Parathyroid adenoma (tissue), 2 donors: ENCODE data around the gene ABCC1.

Source experiments
- H2AFZ ChIP-seq: fragments of 300-600 bp; sonication (generic); one replicate; pipeline ENCODE4 v1.7.0; 2017; ENCODE audit warnings: antibody characterized with exemption, mild to moderate bottlenecking
- H3K27ac ChIP-seq: fragments of 300-600 bp; sonication (generic); one replicate; pipeline ENCODE4 v1.7.0; 2017
- H3K27me3 ChIP-seq: fragments of 300-600 bp; sonication (generic); one replicate; pipeline ENCODE4 v1.7.0; 2017; ENCODE audit warnings: low read length; ENCODE audit not compliant: control insufficient read depth, insufficient read depth
- H3K36me3 ChIP-seq: fragments of 300-600 bp; sonication (generic); one replicate; pipeline ENCODE4 v1.7.0; 2017; ENCODE audit warnings: low read length; ENCODE audit not compliant: control insufficient read depth, insufficient read depth
- H3K4me1 ChIP-seq: fragments of 300-600 bp; sonication (generic); one replicate; pipeline ENCODE4 v1.7.0; 2017; ENCODE audit warnings: control low read depth
- H3K4me2 ChIP-seq: fragments of 300-600 bp; sonication (generic); one replicate; pipeline ENCODE4 v1.7.0; 2017; ENCODE audit warnings: low read length
- H3K4me3 ChIP-seq: fragments of 300-600 bp; sonication (generic); one replicate; pipeline ENCODE4 v1.7.0; 2017; ENCODE audit warnings: low read depth, low read length
- H3K79me2 ChIP-seq: fragments of 300-600 bp; sonication (generic); one replicate; pipeline ENCODE4 v1.7.0; 2017; ENCODE audit warnings: control low read depth
- H3K9ac ChIP-seq: fragments of 300-600 bp; sonication (generic); one replicate; pipeline ENCODE4 v1.7.0; 2017; ENCODE audit warnings: mild to moderate bottlenecking
- H3K9me3 ChIP-seq: fragments of 300-600 bp; sonication (generic); one replicate; pipeline ENCODE4 v1.7.0; 2017; ENCODE audit warnings: low read length; ENCODE audit not compliant: control insufficient read depth
- TF ChIP-seq, protein P1 (sequence below): fragments of 300-600 bp; sonication (generic); IDR thresholded peaks from one replicate; pipeline ENCODE4 v1.7.0; 2017; ENCODE audit warnings: antibody characterized with exemption, mild to moderate bottlenecking
- donor health status: primary hyperparathyroidism.

ABCC1 gene

DNA sequence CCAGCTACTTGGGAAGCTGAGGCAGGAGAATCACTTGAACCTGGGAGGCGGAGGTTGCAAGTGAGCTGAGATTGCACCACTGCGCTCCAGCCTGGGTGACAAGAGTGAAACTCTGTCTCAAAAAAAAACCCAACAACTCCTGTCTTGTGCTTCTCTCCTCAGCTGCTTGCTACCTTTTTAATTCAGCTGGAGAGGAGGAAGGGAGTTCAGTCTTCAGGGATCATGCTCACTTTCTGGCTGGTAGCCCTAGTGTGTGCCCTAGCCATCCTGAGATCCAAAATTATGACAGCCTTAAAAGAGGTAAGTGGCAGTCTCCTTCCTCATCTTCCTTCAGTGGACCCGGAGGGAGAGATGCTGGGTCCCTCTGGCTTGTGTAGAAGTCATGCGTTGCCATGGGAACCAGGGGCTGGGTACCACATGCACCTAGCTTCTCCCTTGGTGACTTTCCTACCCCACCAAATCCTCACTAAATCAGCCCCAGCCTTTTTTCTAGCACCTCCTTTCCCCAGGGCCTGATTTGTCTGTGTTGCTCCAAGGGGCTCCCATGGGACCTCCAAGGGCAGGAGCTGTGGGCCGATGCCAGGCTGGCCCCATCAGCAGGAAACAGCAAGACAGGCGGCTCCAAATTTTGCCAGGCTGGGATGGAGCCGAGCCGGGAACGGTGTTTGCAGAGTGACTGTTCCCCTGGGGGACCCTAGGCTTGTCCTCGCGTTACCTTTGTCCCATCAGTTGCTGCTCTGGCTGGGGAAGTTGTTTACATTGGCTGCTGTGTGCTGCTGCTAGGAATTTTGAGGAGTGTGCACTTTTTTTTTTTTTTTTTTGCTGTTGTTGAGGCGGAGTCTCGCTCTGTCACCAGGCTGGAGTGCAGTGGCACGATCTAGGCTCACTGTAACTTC is 65.2 kb downstream of the ABCC1 start:
- H2AFZ ChIP-seq, result no peak overlapping the region
- no peak overlapping the region for H3K9ac ChIP-seq
- TF ChIP-seq, protein P1, sequence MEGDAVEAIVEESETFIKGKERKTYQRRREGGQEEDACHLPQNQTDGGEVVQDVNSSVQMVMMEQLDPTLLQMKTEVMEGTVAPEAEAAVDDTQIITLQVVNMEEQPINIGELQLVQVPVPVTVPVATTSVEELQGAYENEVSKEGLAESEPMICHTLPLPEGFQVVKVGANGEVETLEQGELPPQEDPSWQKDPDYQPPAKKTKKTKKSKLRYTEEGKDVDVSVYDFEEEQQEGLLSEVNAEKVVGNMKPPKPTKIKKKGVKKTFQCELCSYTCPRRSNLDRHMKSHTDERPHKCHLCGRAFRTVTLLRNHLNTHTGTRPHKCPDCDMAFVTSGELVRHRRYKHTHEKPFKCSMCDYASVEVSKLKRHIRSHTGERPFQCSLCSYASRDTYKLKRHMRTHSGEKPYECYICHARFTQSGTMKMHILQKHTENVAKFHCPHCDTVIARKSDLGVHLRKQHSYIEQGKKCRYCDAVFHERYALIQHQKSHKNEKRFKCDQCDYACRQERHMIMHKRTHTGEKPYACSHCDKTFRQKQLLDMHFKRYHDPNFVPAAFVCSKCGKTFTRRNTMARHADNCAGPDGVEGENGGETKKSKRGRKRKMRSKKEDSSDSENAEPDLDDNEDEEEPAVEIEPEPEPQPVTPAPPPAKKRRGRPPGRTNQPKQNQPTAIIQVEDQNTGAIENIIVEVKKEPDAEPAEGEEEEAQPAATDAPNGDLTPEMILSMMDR, result no peak
- no peak overlapping the region for H3K4me3 ChIP-seq
- no peaks in the 10 kb centered on the region for H3K36me3 ChIP-seq
- H3K4me2 ChIP-seq, result no peak overlapping the region
- H3K4me1 ChIP-seq, result no peaks in the 10 kb centered on the region
- H3K27ac ChIP-seq, result no peak overlapping the region
- no peaks in the 10 kb centered on the region for H3K9me3 ChIP-seq
- H3K27me3 ChIP-seq, result no peaks in the 10 kb centered on the region
- H3K79me2 ChIP-seq, result no peaks in the 10 kb centered on the region

GRCh38 chr16:16015849-16016248 is 66.4 kb downstream of the ABCC1 start:
- H3K9me3 ChIP-seq, result no peaks in the 10 kb centered on the region
- H3K79me2 ChIP-seq, result no peaks in the 10 kb centered on the region
- H2AFZ ChIP-seq, result no peak overlapping the region
- H3K27ac ChIP-seq, result no peak overlapping the region
- H3K27me3 ChIP-seq, result no peaks in the 10 kb centered on the region
- H3K36me3 ChIP-seq, result no peaks in the 10 kb centered on the region
- H3K9ac ChIP-seq, result no peak overlapping the region
- H3K4me1 ChIP-seq, result no peaks in the 10 kb centered on the region
- TF ChIP-seq, protein P1, result no peak
- no peak overlapping the region for H3K4me2 ChIP-seq
- no peak overlapping the region for H3K4me3 ChIP-seq

DNA sequence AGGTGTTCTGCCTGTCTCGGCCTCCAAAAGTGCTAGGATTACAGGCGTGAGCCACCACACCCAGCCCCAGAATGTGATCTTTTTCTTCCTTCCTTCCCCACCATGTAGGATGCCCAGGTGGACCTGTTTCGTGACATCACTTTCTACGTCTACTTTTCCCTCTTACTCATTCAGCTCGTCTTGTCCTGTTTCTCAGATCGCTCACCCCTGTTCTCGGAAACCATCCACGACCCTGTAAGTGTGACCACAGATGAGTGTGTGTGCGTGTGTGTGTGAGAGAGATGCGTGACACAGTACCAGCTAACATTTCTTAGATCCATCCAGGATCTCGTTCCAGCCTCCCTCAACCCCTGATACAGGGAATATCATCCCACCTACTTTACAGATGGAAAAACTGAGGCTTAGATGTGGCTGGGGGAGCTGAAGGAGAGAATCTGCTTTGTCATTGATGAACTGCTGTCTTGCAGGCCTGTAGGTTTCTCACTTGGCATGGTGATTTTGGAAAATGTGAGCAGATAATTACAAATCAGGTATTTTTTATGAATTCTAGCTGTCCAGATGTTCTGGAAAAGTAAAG is 67.1 kb downstream of the ABCC1 start:
- no peak overlapping the region for H2AFZ ChIP-seq
- TF ChIP-seq, protein P1, result no peak
- H3K4me2 ChIP-seq, result no peak overlapping the region
- no peaks in the 10 kb centered on the region for H3K4me1 ChIP-seq
- H3K79me2 ChIP-seq, result no peaks in the 10 kb centered on the region
- no peak overlapping the region for H3K4me3 ChIP-seq
- H3K36me3 ChIP-seq, result no peaks in the 10 kb centered on the region
- no peak overlapping the region for H3K9ac ChIP-seq
- H3K27me3 ChIP-seq, result no peaks in the 10 kb centered on the region
- no peak overlapping the region for H3K27ac ChIP-seq
- no peaks in the 10 kb centered on the region for H3K9me3 ChIP-seq

- Histone ChIP-seq H3K4me2 (no peak overlapping the region), H3K27ac (no peak overlapping the region), H3K9me3 (no peaks in the 10 kb centered on the region), H3K4me3 (no peak overlapping the region), H3K36me3 (no peaks in the 10 kb centered on the region), H3K4me1 (no peaks in the 10 kb centered on the region), H3K9ac (no peak overlapping the region), H3K79me2 (no peaks in the 10 kb centered on the region), H3K27me3 (no peaks in the 10 kb centered on the region), H2AFZ (no peak overlapping the region)
- TF ChIP-seq, protein P1, result no peak
Measured at GRCh38 chr16:16017812-16018211, 68.4 kb downstream of the ABCC1 start.
